Epithelial cell of umbilical artery (primary cell): ENCODE results near the gene TUBB8B. TPM values are rescaled to one million over a fixed set of nuclear protein-coding genes. Genes with fewer than 3 reads are reported as not detected.

Experiments used
- total RNA-seq: library from RNA; depleted of rRNA; stranded (reverse); fragments of >200 nt; gene quantifications from 2 replicates; pipeline ENCODE4 v1.2.3, GENCODE V29; 2014

TUBB8B gene
- total RNA-seq: not detected in 2 replicates

GRCh38 chr18:49176-49665, at the start of gene TUBB8B:
TSS of gene TUBB8B (minus strand) at chr18:49615. CDS start at chr18:49557, 58 bp downstream.

Other genes with a start within 250 kb of the TUBB8B start
- gene USP14, start 108.9 kb upstream of the TUBB8B start, total RNA-seq: 28.6 and 34.0 TPM in 2 replicates
- 35.4 and 54.7 TPM in 2 replicates for gene THOC1, start 218.4 kb upstream of the TUBB8B start, total RNA-seq